SK-N-SH (cell line): ENCODE results near the gene RNASET2. TPM values are rescaled to one million over a fixed set of nuclear protein-coding genes. Genes with fewer than 3 reads are reported as not detected.

ENCODE experiments used
- CTCF ChIA-PET: fragments of 300-600, 350-600 bp; formaldehyde crosslinking; extraction: SDS; loops from one replicate; lab custom pipeline; 2021; lab: Yijun Ruan, JAX
- POLR2A ChIA-PET: fragments of 350-600 bp; sonication (Branson Sonifier 250); formaldehyde crosslinking; extraction: SDS; loops from one replicate; lab custom pipeline; 2020; ENCODE audit warnings: antibody characterized with exemption, inconsistent platforms; lab: Yijun Ruan, JAX
- DNase-seq: peaks from one replicate; pipeline ENCODE4 v3.0.0; 2012
- H2AFZ ChIP-seq: fragments of 200-600 bp; sonication (generic); 2 replicates; pipeline ENCODE4 v1.8.1; 2016; ENCODE audit warnings: antibody characterized with exemption, mild to moderate bottlenecking, low read depth
- H3F3A ChIP-seq: fragments of 200-600 bp; sonication (generic); replicated peaks from 2 replicates; pipeline ENCODE3; 2016; ENCODE audit warnings: antibody characterized with exemption, mild to moderate bottlenecking; ENCODE audit not compliant: insufficient read depth
- H3K27ac ChIP-seq, 2 experiments: fragments of 200-500 bp in 1 of 2; fragments of 200-600 bp in 1 of 2; sonication (Bioruptor generic) in 1 of 2; sonication (generic), shearing (Covaris generic) in 1 of 2; 2 replicates each; pipeline versions ENCODE4 v1.5.1 to v1.6.1; 2014 to 2016; ENCODE audit warnings: low read depth in 2 of 2, inconsistent platforms in 1 of 2, low read length in 1 of 2, mild to moderate bottlenecking in 1 of 2, mixed read lengths in 1 of 2
- H3K27me3 ChIP-seq: fragments of 200-600 bp; sonication (generic), shearing (Covaris generic); 2 replicates; pipeline ENCODE4 v1.6.1; 2016; ENCODE audit warnings: mixed run types; ENCODE audit not compliant: insufficient read depth
- H3K36me3 ChIP-seq, 2 experiments: fragments of 200-500 bp in 1 of 2; fragments of 200-600 bp in 1 of 2; sonication (Bioruptor generic) in 1 of 2; sonication (generic) in 1 of 2; replicated peaks in 1 of 2; 2 replicates each; pipeline versions ENCODE3 to v1.5.1; 2014 to 2016; ENCODE audit warnings: low read length in 1 of 2, mild to moderate bottlenecking in 1 of 2; ENCODE audit not compliant: insufficient read depth in 2 of 2, control insufficient read depth in 1 of 2
- H3K4me1 ChIP-seq, 2 experiments: fragments of 200-500 bp in 1 of 2; fragments of 200-600 bp in 1 of 2; sonication (Bioruptor generic) in 1 of 2; sonication (generic), shearing (Covaris generic) in 1 of 2; 2 replicates each; pipeline versions ENCODE4 v1.5.1 to v1.6.1; 2014 to 2016; ENCODE audit warnings: low read depth in 1 of 2, low read length in 1 of 2, mixed run types in 1 of 2; ENCODE audit not compliant: insufficient read depth in 2 of 2, control insufficient read depth in 1 of 2
- H3K4me2 ChIP-seq: fragments of 200-600 bp; sonication (generic), shearing (Covaris generic); 2 replicates; pipeline ENCODE4 v1.6.1; 2017; ENCODE audit warnings: mixed run types
- H3K4me3 ChIP-seq, 2 experiments: fragments of 200-500 bp in 1 of 2; fragments of 200-600 bp in 1 of 2; sonication (Bioruptor generic) in 1 of 2; sonication (generic), shearing (Covaris generic) in 1 of 2; 2 replicates each; pipeline versions ENCODE4 v1.5.1 to v1.8.1; 2014 to 2016; ENCODE audit warnings: low read depth in 2 of 2, inconsistent platforms in 1 of 2, low read length in 1 of 2, mild to moderate bottlenecking in 1 of 2, mixed read lengths in 1 of 2, moderate library complexity in 1 of 2
- H3K79me2 ChIP-seq: fragments of 200-600 bp; sonication (generic); 2 replicates; pipeline ENCODE4 v1.8.1; 2017; ENCODE audit warnings: mild to moderate bottlenecking; ENCODE audit not compliant: insufficient read depth
- H3K9ac ChIP-seq: fragments of 200-600 bp; sonication (generic); 2 replicates; pipeline ENCODE4 v1.6.1; 2017; ENCODE audit warnings: mixed run types
- H3K9me2 ChIP-seq: fragments of 200-600 bp; sonication (generic); 2 replicates; pipeline ENCODE4 v1.6.1; 2017; ENCODE audit warnings: mixed run types
- H3K9me3 ChIP-seq: fragments of 200-600 bp; sonication (generic); 2 replicates; pipeline ENCODE4 v1.6.1; 2017; ENCODE audit warnings: mixed run types, mild to moderate bottlenecking, moderate library complexity
- H4K20me1 ChIP-seq: fragments of 200-600 bp; sonication (generic); 2 replicates; pipeline ENCODE4 v1.6.1; 2017; ENCODE audit warnings: mild to moderate bottlenecking, mixed run types; ENCODE audit not compliant: insufficient read depth
- EZH2phosphoT487 ChIP-seq: fragments of 200-600 bp; sonication (generic); IDR thresholded peaks from 2 replicates; pipeline ENCODE4 v1.6.1; 2017; ENCODE audit warnings: low read depth, mixed run types, mild to moderate bottlenecking, antibody characterized with exemption, moderate library complexity, borderline replicate concordance
- FOSL2 ChIP-seq: IDR thresholded peaks from 2 replicates; pipeline ENCODE4 v1.4.0; 2012; ENCODE audit warnings: low read depth, mild to moderate bottlenecking, moderate library complexity, borderline replicate concordance
- FOXM1 ChIP-seq: IDR thresholded peaks from 2 replicates; pipeline ENCODE4 v1.4.0; 2012; ENCODE audit warnings: low read depth, mild to moderate bottlenecking
- GABPA ChIP-seq: IDR thresholded peaks from 2 replicates; pipeline ENCODE4 v1.4.0; 2012; ENCODE audit warnings: low read depth, mild to moderate bottlenecking
- GATA2 ChIP-seq: sonication (generic); formaldehyde crosslinking; IDR thresholded peaks from 2 replicates; pipeline ENCODE4 v1.5.0; 2020; ENCODE audit warnings: mild to moderate bottlenecking, missing genetic modification reagents
- MAX ChIP-seq: IDR thresholded peaks from 2 replicates; pipeline ENCODE4 v1.4.0; 2012; ENCODE audit warnings: low read depth
- MEF2A ChIP-seq: IDR thresholded peaks from 2 replicates; pipeline ENCODE4 v1.4.0; 2012; ENCODE audit warnings: low read depth, borderline replicate concordance
- MXI1 ChIP-seq: IDR thresholded peaks from 2 replicates; pipeline ENCODE4 v1.6.1; 2012; ENCODE audit warnings: mild to moderate bottlenecking, low read depth, low read length, improper control_type of control experiment
- NFIC ChIP-seq: IDR thresholded peaks from 2 replicates; pipeline ENCODE4 v1.4.0; 2012; ENCODE audit warnings: borderline replicate concordance
- NRF1 ChIP-seq: IDR thresholded peaks from 2 replicates; pipeline ENCODE4 v1.6.1; 2012; ENCODE audit warnings: low read depth, mild to moderate bottlenecking, low read length
- POLR2AphosphoS5 ChIP-seq: IDR thresholded peaks from 2 replicates; pipeline ENCODE4 v1.6.1; 2012; ENCODE audit warnings: low read depth, low read length
- RCOR1 ChIP-seq: fragments of 150-350 bp; IDR thresholded peaks from 2 replicates; pipeline ENCODE4 v1.6.1; 2017; ENCODE audit warnings: antibody characterized with exemption, low read length
- USF1 ChIP-seq: IDR thresholded peaks from 2 replicates; pipeline ENCODE4 v1.4.0; 2012; ENCODE audit warnings: low read depth, borderline replicate concordance
- ZBTB33 ChIP-seq: IDR thresholded peaks from 2 replicates; pipeline ENCODE4 v1.4.0; 2012; ENCODE audit warnings: low read depth, borderline replicate concordance
- WGBS: methylation state at CpG from one replicate; pipeline ENCODE4 v1.1.6; 2017; ENCODE audit warnings: low lambda C conversion rate; 5-methylcytosine and 5-hydroxymethylcytosine counted together
- polyA plus RNA-seq, 3 experiments: library from polyadenylated mRNA; depleted of rRNA; stranded (reverse); fragments of >200 nt; gene quantifications; 2 replicates each; pipeline ENCODE4 v1.2.3, GENCODE V29; 2012
- TF ChIP-seq, protein P1 (sequence below): IDR thresholded peaks from 2 replicates; pipeline ENCODE4; 2012
- TF ChIP-seq, protein P2 (sequence below): fragments of 150-350 bp; IDR thresholded peaks from 2 replicates; pipeline ENCODE4 v1.6.1; 2016; ENCODE audit warnings: mild to moderate bottlenecking, low read depth, low read length

The RNASET2 gene
- polyA plus RNA-seq, 1 of the 3 experiments (the other 2 are of a cell fraction) = 59.2 TPM

- no peak overlapping the region for H3K4me2 ChIP-seq
- no peaks in the 10 kb centered on the region for H3F3A ChIP-seq
- no peak overlapping the region for H3K9ac ChIP-seq
- 91% methylated on average over 14 of the region's 21 CpGs for WGBS
- TF ChIP-seq POLR2AphosphoS5 (no peak), ZBTB33 (no peak), EZH2phosphoT487 (no peak), MAX (no peak), MEF2A (no peak), RCOR1 (no peak), FOSL2 (no peak), GATA2 (CRISPR knock-in tag) (no peak), GABPA (no peak), USF1 (no peak), MXI1 (no peak), NRF1 (no peak), NFIC (no peak), FOXM1 (no peak)
- TF ChIP-seq, protein P1, sequence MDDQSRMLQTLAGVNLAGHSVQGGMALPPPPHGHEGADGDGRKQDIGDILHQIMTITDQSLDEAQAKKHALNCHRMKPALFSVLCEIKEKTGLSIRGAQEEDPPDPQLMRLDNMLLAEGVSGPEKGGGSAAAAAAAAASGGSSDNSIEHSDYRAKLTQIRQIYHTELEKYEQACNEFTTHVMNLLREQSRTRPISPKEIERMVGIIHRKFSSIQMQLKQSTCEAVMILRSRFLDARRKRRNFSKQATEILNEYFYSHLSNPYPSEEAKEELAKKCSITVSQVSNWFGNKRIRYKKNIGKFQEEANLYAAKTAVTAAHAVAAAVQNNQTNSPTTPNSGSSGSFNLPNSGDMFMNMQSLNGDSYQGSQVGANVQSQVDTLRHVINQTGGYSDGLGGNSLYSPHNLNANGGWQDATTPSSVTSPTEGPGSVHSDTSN = no peak
- TF ChIP-seq, protein P2, sequence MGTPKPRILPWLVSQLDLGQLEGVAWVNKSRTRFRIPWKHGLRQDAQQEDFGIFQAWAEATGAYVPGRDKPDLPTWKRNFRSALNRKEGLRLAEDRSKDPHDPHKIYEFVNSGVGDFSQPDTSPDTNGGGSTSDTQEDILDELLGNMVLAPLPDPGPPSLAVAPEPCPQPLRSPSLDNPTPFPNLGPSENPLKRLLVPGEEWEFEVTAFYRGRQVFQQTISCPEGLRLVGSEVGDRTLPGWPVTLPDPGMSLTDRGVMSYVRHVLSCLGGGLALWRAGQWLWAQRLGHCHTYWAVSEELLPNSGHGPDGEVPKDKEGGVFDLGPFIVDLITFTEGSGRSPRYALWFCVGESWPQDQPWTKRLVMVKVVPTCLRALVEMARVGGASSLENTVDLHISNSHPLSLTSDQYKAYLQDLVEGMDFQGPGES = no peak
- TF ChIP-seq, all 33 proteins: peak for 0
- no peak overlapping the region for H2AFZ ChIP-seq
- peak overlapping the region in 1 of 2 experiments; percentile 68; a peak in 1 of 4 replicates for H3K27ac ChIP-seq
- H3K4me3 ChIP-seq = no peak overlapping the region
- H3K36me3 ChIP-seq = peaks cover 0 to 2% of the 10 kb centered on the region in 2 experiments
- H3K9me3 ChIP-seq = no peaks in the 10 kb centered on the region
- no peaks in the 10 kb centered on the region for H3K27me3 ChIP-seq
- H3K79me2 ChIP-seq = no peaks in the 10 kb centered on the region
- CTCF ChIA-PET = interaction anchor here (1.3 to 2.4 kb wide), 3 partner anchors 23 to 154 kb away, joined by 3 to 9 read pairs (median 8); no protein-coding TSS in a partner anchor
- DNase-seq = no peak
- H3K4me1 ChIP-seq = peaks cover 0 to 30% of the 10 kb centered on the region in 2 experiments; a peak in 1 of 4 replicates
- no peaks in the 10 kb centered on the region for H4K20me1 ChIP-seq
- POLR2A ChIA-PET = interaction anchor here (0.6 kb wide), 1 partner anchor 438 kb away, joined by 3 read pairs; no protein-coding TSS in a partner anchor
- H3K9me2 ChIP-seq = no peaks in the 10 kb centered on the region
Observed at GRCh38 chr6:166928644-166929541, 27.5 kb downstream of the RNASET2 start.
